Measurements from ENCODE around the gene CATSPERZ. TPM values are rescaled to one million over a fixed set of nuclear protein-coding genes. Genes with fewer than 3 reads are reported as not detected.

CATSPERZ gene
- total and polyA plus RNA-seq, 9 of the 15 experiments (the other 6 are each of a cell fraction or from before 2014, with no cell fraction given): 0.86 to 8.5 (median 3.5) TPM

DNA sequence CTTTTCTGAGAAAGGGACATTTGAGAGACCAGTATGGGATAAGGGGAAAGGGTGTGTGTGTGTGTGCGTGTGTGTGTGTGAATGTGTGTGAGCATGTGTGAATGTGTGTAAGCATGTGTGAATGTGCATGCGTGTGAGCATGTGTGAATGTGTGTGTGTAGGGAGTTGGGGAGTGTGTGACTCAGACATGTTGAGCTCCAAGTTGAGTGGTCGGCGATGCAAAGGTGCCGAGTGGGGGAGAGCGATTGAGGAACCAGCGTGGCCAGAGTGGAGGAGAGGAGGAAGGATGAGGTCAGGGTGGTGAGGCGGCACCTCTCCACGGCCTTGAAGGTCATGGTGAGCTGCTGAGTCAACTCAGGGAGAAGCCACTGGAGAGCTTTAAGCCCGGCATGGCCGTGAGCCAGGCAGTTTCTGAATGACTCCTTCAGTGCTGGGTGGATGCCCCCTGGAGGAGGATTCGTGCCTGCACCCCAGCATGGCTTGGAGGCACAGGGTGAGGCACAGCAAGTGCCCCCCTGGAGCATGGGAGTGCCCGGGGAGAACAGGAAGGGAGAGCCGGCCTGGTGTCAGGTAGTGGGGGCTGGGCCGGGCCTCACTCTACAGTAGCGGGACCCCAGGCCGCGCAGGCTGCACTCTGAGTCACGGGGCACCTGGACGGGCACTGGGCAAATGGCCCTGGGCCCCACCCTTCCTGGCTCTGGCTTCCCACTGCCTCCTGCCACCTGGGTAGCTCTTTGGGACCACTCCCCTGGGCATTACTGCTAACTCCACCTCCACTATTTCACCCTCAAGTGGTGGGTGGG is 31.6 kb downstream of the CATSPERZ start (continued):
- TF ChIP-seq ZNF143 (CRISPR knock-in tag; IDR thresholded peaks at IDR 0.05) (no peak), PRPF4 (IDR thresholded peaks at IDR 0.05; ENCODE audit: insufficient read depth, low read depth, low read length, poor library complexity, severe bottlenecking) (no peak), ZNF146 (CRISPR knock-in tag; IDR thresholded peaks at IDR 0.05; ENCODE audit: unreplicated experiment) (no peak), RAD51 (IDR thresholded peaks at IDR 0.05; ENCODE audit: borderline replicate concordance, low read depth) (peak; percentile 12; the same call in 1 of the 2 replicates), SLC30A9 (CRISPR knock-in tag; IDR thresholded peaks at IDR 0.05) (no peak)
- TF ChIP-seq, protein P1, sequence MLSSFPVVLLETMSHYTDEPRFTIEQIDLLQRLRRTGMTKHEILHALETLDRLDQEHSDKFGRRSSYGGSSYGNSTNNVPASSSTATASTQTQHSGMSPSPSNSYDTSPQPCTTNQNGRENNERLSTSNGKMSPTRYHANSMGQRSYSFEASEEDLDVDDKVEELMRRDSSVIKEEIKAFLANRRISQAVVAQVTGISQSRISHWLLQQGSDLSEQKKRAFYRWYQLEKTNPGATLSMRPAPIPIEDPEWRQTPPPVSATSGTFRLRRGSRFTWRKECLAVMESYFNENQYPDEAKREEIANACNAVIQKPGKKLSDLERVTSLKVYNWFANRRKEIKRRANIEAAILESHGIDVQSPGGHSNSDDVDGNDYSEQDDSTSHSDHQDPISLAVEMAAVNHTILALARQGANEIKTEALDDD (IDR thresholded peaks at IDR 0.05): no peak; the same call in 1 of the 2 replicates

DNA sequence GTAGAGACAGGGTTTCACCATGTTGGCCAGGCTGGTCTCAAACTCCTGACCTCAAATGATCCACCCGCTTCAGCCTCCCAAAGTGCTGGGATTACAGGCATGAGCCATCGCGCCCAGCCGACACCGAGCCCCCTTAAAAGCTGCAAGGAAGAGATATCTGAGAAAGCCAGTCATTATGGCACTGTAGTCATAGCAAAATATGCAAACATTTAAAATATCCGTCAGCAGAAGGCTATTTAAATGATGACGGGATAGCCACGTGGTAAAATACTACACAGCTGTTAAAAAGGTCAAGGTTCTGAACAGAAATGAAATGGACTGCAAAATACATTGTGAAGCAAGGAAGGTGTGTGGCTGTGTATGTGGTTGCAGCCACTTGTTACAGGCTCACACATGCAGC is 33.4 kb downstream of the CATSPERZ start:
- H3K4me2 ChIP-seq (ENCODE audit: insufficient read depth, low read length): no peak overlapping the region
- TF ChIP-seq, protein P2, sequence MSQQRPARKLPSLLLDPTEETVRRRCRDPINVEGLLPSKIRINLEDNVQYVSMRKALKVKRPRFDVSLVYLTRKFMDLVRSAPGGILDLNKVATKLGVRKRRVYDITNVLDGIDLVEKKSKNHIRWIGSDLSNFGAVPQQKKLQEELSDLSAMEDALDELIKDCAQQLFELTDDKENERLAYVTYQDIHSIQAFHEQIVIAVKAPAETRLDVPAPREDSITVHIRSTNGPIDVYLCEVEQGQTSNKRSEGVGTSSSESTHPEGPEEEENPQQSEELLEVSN (IDR thresholded peaks at IDR 0.05; ENCODE audit: borderline replicate concordance in 1 of 2, extremely low read depth in 1 of 2, insufficient read depth in 1 of 2, insufficient read length in 1 of 2, low read depth in 1 of 2, low read length in 1 of 2, poor library complexity in 1 of 2, severe bottlenecking in 1 of 2): no peak
- TF ChIP-seq ARID1B (IDR thresholded peaks at IDR 0.05) (peak; percentile 76), LCOR (CRISPR knock-in tag; IDR thresholded peaks at IDR 0.05) (no peak), CREB1 (IDR thresholded peaks at IDR 0.05) (no peak), CREB1 (CRISPR knock-in tag; IDR thresholded peaks at IDR 0.05) (no peak), CBX1 (IDR thresholded peaks at IDR 0.05; ENCODE audit: low read depth) (no peak), EGR1 (conservative IDR thresholded peaks at IDR 0.05) (no peak), ZNF24 (IDR thresholded peaks at IDR 0.05) (no peak), TBP (optimal IDR thresholded peaks at IDR 0.05; ENCODE audit: low read depth, low read length) (peak; percentile 37)
- TF ChIP-seq, protein P3, sequence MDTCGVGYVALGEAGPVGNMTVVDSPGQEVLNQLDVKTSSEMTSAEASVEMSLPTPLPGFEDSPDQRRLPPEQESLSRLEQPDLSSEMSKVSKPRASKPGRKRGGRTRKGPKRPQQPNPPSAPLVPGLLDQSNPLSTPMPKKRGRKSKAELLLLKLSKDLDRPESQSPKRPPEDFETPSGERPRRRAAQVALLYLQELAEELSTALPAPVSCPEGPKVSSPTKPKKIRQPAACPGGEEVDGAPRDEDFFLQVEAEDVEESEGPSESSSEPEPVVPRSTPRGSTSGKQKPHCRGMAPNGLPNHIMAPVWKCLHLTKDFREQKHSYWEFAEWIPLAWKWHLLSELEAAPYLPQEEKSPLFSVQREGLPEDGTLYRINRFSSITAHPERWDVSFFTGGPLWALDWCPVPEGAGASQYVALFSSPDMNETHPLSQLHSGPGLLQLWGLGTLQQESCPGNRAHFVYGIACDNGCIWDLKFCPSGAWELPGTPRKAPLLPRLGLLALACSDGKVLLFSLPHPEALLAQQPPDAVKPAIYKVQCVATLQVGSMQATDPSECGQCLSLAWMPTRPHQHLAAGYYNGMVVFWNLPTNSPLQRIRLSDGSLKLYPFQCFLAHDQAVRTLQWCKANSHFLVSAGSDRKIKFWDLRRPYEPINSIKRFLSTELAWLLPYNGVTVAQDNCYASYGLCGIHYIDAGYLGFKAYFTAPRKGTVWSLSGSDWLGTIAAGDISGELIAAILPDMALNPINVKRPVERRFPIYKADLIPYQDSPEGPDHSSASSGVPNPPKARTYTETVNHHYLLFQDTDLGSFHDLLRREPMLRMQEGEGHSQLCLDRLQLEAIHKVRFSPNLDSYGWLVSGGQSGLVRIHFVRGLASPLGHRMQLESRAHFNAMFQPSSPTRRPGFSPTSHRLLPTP (IDR thresholded peaks at IDR 0.05; ENCODE audit: borderline replicate concordance, extremely low read depth, insufficient read length): no peak

More for the DNA sequence above, 33.4 kb downstream of the CATSPERZ start:
- H3K36me3 ChIP-seq (ENCODE audit: control insufficient read depth, insufficient read depth, low read length): no peaks in the 10 kb centered on the region; the same call in 2 of the 3 replicates
- DNase-seq (ENCODE audit: extremely low read depth in 1 of 4, low spot score in 3 of 4) (no peak), ATAC-seq (no peak), FAIRE-seq (no peak)
- no peak overlapping the region for H2AFZ ChIP-seq (ENCODE audit: low read depth, low read length)
- in situ Hi-C loops (cut with MboI) (no loop called here), intact Hi-C loops (cut with micrococcal nuclease) (no loop called here)
- no peaks in the 10 kb centered on the region for H3K27me3 ChIP-seq (ENCODE audit: control insufficient read depth in 2 of 2, insufficient read depth in 2 of 2, low read length in 2 of 2)
- no peaks in the 10 kb centered on the region for H4K20me1 ChIP-seq (replicated peaks; ENCODE audit: control insufficient read depth, insufficient read depth, low read length)
- H3K27ac ChIP-seq (ENCODE audit: extremely low read depth, low read depth, low read length): no peak overlapping the region
- POLR2A ChIA-PET: interaction anchor here (1.2 to 1.6 kb wide), 2 partner anchors 9 to 16 kb away, joined by 3 to 6 read pairs; partner anchors contain the start of genes PRDX5 and TRMT112
- H3K4me3 ChIP-seq: no peak overlapping the region
- no peak overlapping the region for H3K9ac ChIP-seq (ENCODE audit: insufficient read depth in 1 of 2, low read depth in 2 of 2, low read length in 2 of 2)
- no peaks in the 10 kb centered on the region; the same call in 1 of the 2 replicates for H3K9me3 ChIP-seq (replicated peaks; ENCODE audit: control insufficient read depth, insufficient read depth, low read depth, low read length)
- H3K79me2 ChIP-seq (ENCODE audit: control insufficient read depth, insufficient read depth, low read length): no peaks in the 10 kb centered on the region
- no peaks in the 10 kb centered on the region for H3K9me1 ChIP-seq (ENCODE audit: control insufficient read depth, insufficient read depth, low read length)
- 35% methylated on average over 8 of the region's 8 CpGs for WGBS (ENCODE audit: insufficient coverage, low coverage, missing lambda C conversion rate)
- H3K4me1 ChIP-seq (replicated peaks in 1 of 2; ENCODE audit: control insufficient read depth in 2 of 2, insufficient read depth in 2 of 2, low read length in 2 of 2): peaks cover 39 to 50% of the 10 kb centered on the region in 2 experiments
- no TSS peak for BruUV-seq (replicated peaks)
- CTCF ChIA-PET (ENCODE audit: low intra/inter-chr PET ratio): no interaction called here
